ENCODE results near the gene EXOC4. TPM values are rescaled to one million over a fixed set of nuclear protein-coding genes. Genes with fewer than 3 reads are reported as not detected.

EXOC4 gene
- total RNA-seq, 4 donors from 2014 or later: 60.0 to 187 (median 80.1) TPM

DNA sequence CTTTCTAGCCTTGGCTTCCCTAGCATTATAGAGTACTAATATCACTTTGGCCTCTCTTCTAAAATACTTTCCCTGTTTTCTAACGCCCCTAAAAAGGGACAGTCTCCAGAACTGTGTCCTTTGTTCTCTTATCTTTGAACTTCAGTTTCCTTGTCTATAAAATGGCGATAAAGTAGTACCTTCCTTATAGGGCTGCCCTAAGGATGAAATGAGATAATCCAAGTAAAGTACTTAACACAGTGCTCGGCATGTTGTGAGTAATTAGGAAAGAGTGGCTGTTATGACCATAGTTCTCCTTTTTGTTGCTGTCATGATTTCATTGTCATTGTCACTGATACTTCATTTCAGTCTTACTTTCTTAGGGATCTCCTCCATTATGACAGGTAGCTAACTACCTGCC is 114.7 kb downstream of the EXOC4 start:
- Histone ChIP-seq H3K27ac (no peak overlapping the region), H3K4me3 (no peak overlapping the region), H3K4me1 (peaks cover 18% of the 10 kb centered on the region), H3K36me3 (no peaks in the 10 kb centered on the region), H3K9me3 (no peaks in the 10 kb centered on the region), H3K27me3 (no peaks in the 10 kb centered on the region)
- TF ChIP-seq, protein P1, sequence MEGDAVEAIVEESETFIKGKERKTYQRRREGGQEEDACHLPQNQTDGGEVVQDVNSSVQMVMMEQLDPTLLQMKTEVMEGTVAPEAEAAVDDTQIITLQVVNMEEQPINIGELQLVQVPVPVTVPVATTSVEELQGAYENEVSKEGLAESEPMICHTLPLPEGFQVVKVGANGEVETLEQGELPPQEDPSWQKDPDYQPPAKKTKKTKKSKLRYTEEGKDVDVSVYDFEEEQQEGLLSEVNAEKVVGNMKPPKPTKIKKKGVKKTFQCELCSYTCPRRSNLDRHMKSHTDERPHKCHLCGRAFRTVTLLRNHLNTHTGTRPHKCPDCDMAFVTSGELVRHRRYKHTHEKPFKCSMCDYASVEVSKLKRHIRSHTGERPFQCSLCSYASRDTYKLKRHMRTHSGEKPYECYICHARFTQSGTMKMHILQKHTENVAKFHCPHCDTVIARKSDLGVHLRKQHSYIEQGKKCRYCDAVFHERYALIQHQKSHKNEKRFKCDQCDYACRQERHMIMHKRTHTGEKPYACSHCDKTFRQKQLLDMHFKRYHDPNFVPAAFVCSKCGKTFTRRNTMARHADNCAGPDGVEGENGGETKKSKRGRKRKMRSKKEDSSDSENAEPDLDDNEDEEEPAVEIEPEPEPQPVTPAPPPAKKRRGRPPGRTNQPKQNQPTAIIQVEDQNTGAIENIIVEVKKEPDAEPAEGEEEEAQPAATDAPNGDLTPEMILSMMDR (IDR thresholded peaks at IDR 0.05): no peak
- TF ChIP-seq EP300 (IDR thresholded peaks at IDR 0.05): no peak
- TF ChIP-seq POLR2AphosphoS5 (IDR thresholded peaks at IDR 0.05): no peak
- no peak for TF ChIP-seq POLR2A (IDR thresholded peaks at IDR 0.05)
- WGBS: 84% methylated on average over 3 of the region's 3 CpGs
- no peak for DNase-seq (ENCODE audit: low spot score in 2 of 2)

DNA sequence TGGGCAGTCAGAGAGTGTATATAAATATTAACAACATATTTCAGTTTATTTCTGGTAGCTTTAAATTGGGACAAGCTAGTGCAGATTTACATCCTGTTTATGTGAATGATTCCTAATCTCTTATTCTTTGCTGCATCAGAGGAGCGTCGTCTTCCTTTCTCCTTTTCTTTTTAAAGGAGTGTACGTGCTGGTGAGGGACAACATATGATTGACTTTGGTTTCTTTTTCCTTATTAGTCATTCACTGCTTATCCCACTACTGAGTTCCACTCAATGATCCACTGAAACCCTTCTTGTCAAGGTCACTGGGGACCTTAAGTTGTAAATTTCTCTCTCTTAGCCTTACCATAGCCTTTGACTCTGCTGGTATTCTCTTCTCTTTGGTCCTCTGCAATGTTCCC is 116.3 kb downstream of the EXOC4 start:
- peaks cover 18% of the 10 kb centered on the region for H3K4me1 ChIP-seq
- WGBS: 77% methylated on average over 3 of the region's 3 CpGs
- H3K36me3 ChIP-seq: no peaks in the 10 kb centered on the region
- no peak for TF ChIP-seq EP300 (IDR thresholded peaks at IDR 0.05)
- TF ChIP-seq, protein P1 (IDR thresholded peaks at IDR 0.05): no peak
- TF ChIP-seq POLR2A (IDR thresholded peaks at IDR 0.05): no peak
- TF ChIP-seq POLR2AphosphoS5 (IDR thresholded peaks at IDR 0.05): no peak
- no peak overlapping the region for H3K27ac ChIP-seq
- no peaks in the 10 kb centered on the region for H3K9me3 ChIP-seq
- DNase-seq (ENCODE audit: low spot score in 2 of 2): no peak
- no peak overlapping the region for H3K4me3 ChIP-seq
- no peaks in the 10 kb centered on the region for H3K27me3 ChIP-seq

DNA sequence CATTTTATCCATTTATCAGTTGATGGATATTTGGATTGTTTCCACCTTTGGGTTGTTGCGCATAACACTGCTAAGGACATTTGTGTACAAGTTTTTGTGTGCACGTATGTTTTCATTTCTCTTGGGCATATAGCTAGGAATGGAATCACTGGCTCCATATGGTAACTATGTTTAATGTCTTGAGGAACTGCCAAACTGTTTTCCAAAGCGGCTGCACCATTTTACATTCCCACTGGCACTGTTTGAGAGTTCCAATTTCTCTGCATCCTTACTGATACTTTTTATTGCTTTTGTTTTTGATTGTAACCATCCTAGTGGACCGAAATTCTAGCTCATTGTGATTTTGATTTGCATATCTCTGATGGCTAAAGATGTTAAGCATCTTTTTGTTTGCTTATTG is 118.7 kb downstream of the EXOC4 start:
- Histone ChIP-seq H3K27me3 (no peaks in the 10 kb centered on the region), H3K27ac (no peak overlapping the region), H3K4me1 (no peaks in the 10 kb centered on the region), H3K36me3 (peaks cover 13% of the 10 kb centered on the region), H3K9me3 (no peaks in the 10 kb centered on the region), H3K4me3 (no peak overlapping the region)
- TF ChIP-seq POLR2AphosphoS5 (IDR thresholded peaks at IDR 0.05): no peak
- no peak for TF ChIP-seq POLR2A (IDR thresholded peaks at IDR 0.05)
- TF ChIP-seq EP300 (IDR thresholded peaks at IDR 0.05): no peak
- TF ChIP-seq, protein P1 (IDR thresholded peaks at IDR 0.05): no peak
- no peak for DNase-seq (ENCODE audit: low spot score in 2 of 2)
- WGBS: 95% methylated on average over 4 of the region's 4 CpGs

DNA sequence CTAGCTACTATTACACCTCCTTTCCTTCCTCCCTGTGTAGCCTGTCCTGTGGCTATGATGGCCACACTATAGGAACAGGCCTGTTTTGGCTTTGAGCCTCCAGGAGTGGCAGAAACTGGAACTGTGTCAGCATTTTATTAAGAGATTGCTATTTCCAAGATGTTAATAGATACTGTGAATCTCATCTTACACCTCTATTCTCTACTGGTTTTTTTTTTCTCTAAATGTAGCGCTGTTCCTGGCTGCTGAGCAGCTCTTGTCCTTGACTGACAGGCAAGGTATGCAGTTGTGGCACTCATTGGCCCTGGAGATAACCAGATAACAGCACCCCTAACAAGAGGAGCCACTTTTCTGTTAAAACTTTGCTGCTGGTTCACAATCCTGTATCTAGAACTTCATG is 119.5 kb downstream of the EXOC4 start:
- TF ChIP-seq EP300 (IDR thresholded peaks at IDR 0.05): no peak
- no peak for TF ChIP-seq POLR2A (IDR thresholded peaks at IDR 0.05)
- TF ChIP-seq, protein P1 (IDR thresholded peaks at IDR 0.05): no peak
- TF ChIP-seq POLR2AphosphoS5 (IDR thresholded peaks at IDR 0.05): no peak
- Histone ChIP-seq H3K36me3 (peaks cover 13% of the 10 kb centered on the region), H3K9me3 (no peaks in the 10 kb centered on the region), H3K27me3 (no peaks in the 10 kb centered on the region), H3K4me1 (no peaks in the 10 kb centered on the region), H3K4me3 (no peak overlapping the region), H3K27ac (no peak overlapping the region)
- WGBS: 60% methylated on average over 1 of the region's 1 CpG
- no peak for DNase-seq (ENCODE audit: low spot score in 2 of 2)

DNA sequence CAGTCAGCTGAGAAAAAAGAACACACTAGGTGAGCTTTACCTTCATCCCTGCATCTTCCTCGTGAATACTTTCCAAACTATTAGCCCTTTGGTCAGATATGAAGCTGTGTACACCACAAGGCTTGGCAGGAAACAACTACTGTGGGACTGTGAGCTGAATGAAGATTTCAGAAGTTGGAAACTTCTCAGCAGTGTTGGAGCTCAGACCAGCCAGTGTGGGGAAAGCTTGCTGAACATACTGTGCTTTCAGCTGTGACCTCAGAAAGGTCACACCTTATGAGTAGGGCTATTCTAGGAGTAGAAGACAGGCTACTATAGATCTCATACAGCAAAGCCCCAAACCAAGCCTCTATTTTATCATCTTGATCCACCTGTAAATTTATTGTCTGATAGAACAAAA is 123.6 kb downstream of the EXOC4 start:
- TF ChIP-seq EP300 (IDR thresholded peaks at IDR 0.05) (no peak), POLR2A (IDR thresholded peaks at IDR 0.05) (no peak), POLR2AphosphoS5 (IDR thresholded peaks at IDR 0.05) (no peak)
- TF ChIP-seq, protein P1 (IDR thresholded peaks at IDR 0.05): no peak
- no peak overlapping the region for H3K4me3 ChIP-seq

More for the DNA sequence above, 123.6 kb downstream of the EXOC4 start:
- no peak overlapping the region for H3K27ac ChIP-seq
- 86% methylated on average over 1 of the region's 1 CpG for WGBS
- H3K36me3 ChIP-seq: peaks cover 13% of the 10 kb centered on the region
- H3K27me3 ChIP-seq: no peaks in the 10 kb centered on the region
- peaks cover 4% of the 10 kb centered on the region for H3K9me3 ChIP-seq
- DNase-seq (ENCODE audit: low spot score in 2 of 2): no peak
- H3K4me1 ChIP-seq: no peaks in the 10 kb centered on the region
